Suprapubic skin (tissue), 2 donors: ENCODE measurements around the gene KISS1.

Experiments used
- EP300 ChIP-seq: sonication (generic); formaldehyde crosslinking; IDR thresholded peaks from one replicate; pipeline ENCODE4 v1.6.1; 2017; ENCODE audit warnings: antibody characterized with exemption
- POLR2A ChIP-seq, 2 donors: fragments of 450-650 bp; IDR thresholded peaks; one replicate each; pipeline ENCODE4 v1.6.1; 2017; ENCODE audit warnings: antibody characterized with exemption in 2 of 2, mild to moderate bottlenecking in 2 of 2, moderate library complexity in 2 of 2

DNA sequence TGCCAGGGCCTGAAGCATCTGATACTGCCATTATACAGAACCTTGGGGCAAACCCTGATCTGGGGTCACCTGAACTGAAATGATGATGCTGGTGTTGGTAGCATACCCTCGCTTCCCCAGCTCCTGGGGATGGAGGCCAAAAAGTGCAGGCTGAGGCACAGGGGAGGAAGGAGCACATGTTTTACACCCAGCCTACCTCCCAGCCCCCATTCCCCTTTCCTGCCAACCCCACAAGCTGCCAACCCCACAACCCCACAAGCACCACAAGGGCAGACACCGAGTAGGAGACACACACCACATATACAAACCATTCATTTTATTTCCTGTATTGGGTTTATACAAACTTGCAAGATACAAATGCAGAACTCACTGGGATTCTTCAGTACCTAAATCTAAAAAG is 22.3 kb upstream of the KISS1 start:
- TF ChIP-seq POLR2A (IDR thresholded peaks at IDR 0.05) (no peak), EP300 (no peak)
